ENCODE measurements around the gene STK32C.

The STK32C gene

GRCh38 chr10:132206377-132206745 lies 101.4 kb downstream of the STK32C start:
- no peak for DNase-seq

GRCh38 chr10:132205650-132206376 lies 101.9 kb downstream of the STK32C start:
- DNase-seq: no peak

GRCh38 chr10:132204781-132205473 lies 102.8 kb downstream of the STK32C start:
- DNase-seq: no peak

GRCh38 chr10:132204078-132204780 lies 103.5 kb downstream of the STK32C start:
- DNase-seq: no peak

GRCh38 chr10:132203256-132204077 lies 104.3 kb downstream of the STK32C start:
- no peak for DNase-seq

- no peak for DNase-seq
These were observed 105.4 kb downstream of the STK32C start for GRCh38 chr10:132202070-132202970.

- DNase-seq: no peak
These were observed 106.4 kb downstream of the STK32C start for GRCh38 chr10:132201111-132201969.

GRCh38 chr10:132200344-132201110 lies 107.2 kb downstream of the STK32C start:
- no peak for DNase-seq

GRCh38 chr10:132199854-132200311 lies 107.9 kb downstream of the STK32C start:
- no peak for DNase-seq

GRCh38 chr10:132199268-132199853 lies 108.4 kb downstream of the STK32C start:
- no peak for DNase-seq

GRCh38 chr10:132198381-132199181 lies 109.2 kb downstream of the STK32C start:
- no peak for DNase-seq

- no peak for DNase-seq
These were observed 109.7 kb downstream of the STK32C start for GRCh38 chr10:132198068-132198370.

- no peak for DNase-seq
These were observed 110.3 kb downstream of the STK32C start for GRCh38 chr10:132197271-132198067.

- DNase-seq: no peak
These were observed 111.3 kb downstream of the STK32C start for GRCh38 chr10:132196178-132197113.

- no peak for DNase-seq
These were observed 112.2 kb downstream of the STK32C start for GRCh38 chr10:132195366-132196075.

- no peak for DNase-seq
These were observed 113.0 kb downstream of the STK32C start for GRCh38 chr10:132194726-132195125.
